ENCODE results near the gene TLR10.

The TLR10 gene

GRCh38 chr4:38747629-38748028 is 35.2 kb downstream of the TLR10 start:
- no peak for TF ChIP-seq MAX (IDR thresholded peaks at IDR 0.05; ENCODE audit: low read depth, low read length)
- no peak for TF ChIP-seq MYC (IDR thresholded peaks at IDR 0.05; ENCODE audit: low read depth, low read length)
- no peak for TF ChIP-seq CTCF (IDR thresholded peaks at IDR 0.05; ENCODE audit: low read depth, low read length)
- no peak overlapping the region for H3K4me3 ChIP-seq (ENCODE audit: low read depth, low read length)
- no peak for DNase-seq (ENCODE audit: low read depth)

GRCh38 chr4:38745881-38746280 is 36.9 kb downstream of the TLR10 start:
- TF ChIP-seq CTCF (IDR thresholded peaks at IDR 0.05; ENCODE audit: low read depth, low read length) (no peak), MAX (IDR thresholded peaks at IDR 0.05; ENCODE audit: low read depth, low read length) (no peak), MYC (IDR thresholded peaks at IDR 0.05; ENCODE audit: low read depth, low read length) (no peak), POLR2A (IDR thresholded peaks at IDR 0.05; ENCODE audit: extremely low read depth, insufficient read length) (no peak)

GRCh38 chr4:38743866-38744265 is 38.9 kb downstream of the TLR10 start:
- no peak for TF ChIP-seq CTCF (IDR thresholded peaks at IDR 0.05; ENCODE audit: low read depth, low read length)
- TF ChIP-seq MYC (IDR thresholded peaks at IDR 0.05; ENCODE audit: low read depth, low read length) = no peak
- TF ChIP-seq MAX (IDR thresholded peaks at IDR 0.05; ENCODE audit: low read depth, low read length) = no peak
- TF ChIP-seq POLR2A (IDR thresholded peaks at IDR 0.05; ENCODE audit: extremely low read depth, insufficient read length) = no peak

More at GRCh38 chr4:38745881-38746280, 36.9 kb downstream of the TLR10 start:
- H3K4me3 ChIP-seq (ENCODE audit: low read depth, low read length) = no peak overlapping the region
- no peak for DNase-seq (ENCODE audit: low read depth)

GRCh38 chr4:38740303-38740702 is 42.5 kb downstream of the TLR10 start:
- H3K4me3 ChIP-seq (ENCODE audit: low read depth, low read length) = no peak overlapping the region
- no peak for TF ChIP-seq CTCF (IDR thresholded peaks at IDR 0.05; ENCODE audit: low read depth, low read length)
- TF ChIP-seq MYC (IDR thresholded peaks at IDR 0.05; ENCODE audit: low read depth, low read length) = no peak
- no peak for TF ChIP-seq MAX (IDR thresholded peaks at IDR 0.05; ENCODE audit: low read depth, low read length)
- TF ChIP-seq POLR2A (IDR thresholded peaks at IDR 0.05; ENCODE audit: extremely low read depth, insufficient read length) = no peak
- no peak for DNase-seq (ENCODE audit: low read depth)

More at GRCh38 chr4:38743866-38744265, 38.9 kb downstream of the TLR10 start:
- no peak overlapping the region for H3K4me3 ChIP-seq (ENCODE audit: low read depth, low read length)
- no peak for DNase-seq (ENCODE audit: low read depth)

- no peak overlapping the region for H3K4me3 ChIP-seq (ENCODE audit: low read depth, low read length)
- TF ChIP-seq MAX (IDR thresholded peaks at IDR 0.05; ENCODE audit: low read depth, low read length) (no peak), POLR2A (IDR thresholded peaks at IDR 0.05; ENCODE audit: extremely low read depth, insufficient read length) (no peak), CTCF (IDR thresholded peaks at IDR 0.05; ENCODE audit: low read depth, low read length) (no peak)
- no peak for DNase-seq (ENCODE audit: low read depth)
These were observed 43.6 kb downstream of the TLR10 start for GRCh38 chr4:38738940-38739803.

Measured in NB4 (cell line).